ENCODE results near the gene ITGAX.

Gene ITGAX

GRCh38 chr16:31323959-31324629, 30.9 kb upstream of the ITGAX start:
- no peak overlapping the region for H3K27ac ChIP-seq (ENCODE audit: low read length)
- H3K4me3 ChIP-seq (ENCODE audit: low read length): no peak overlapping the region
- TF ChIP-seq EZH2phosphoT487 (IDR thresholded peaks at IDR 0.05; ENCODE audit: low read length) (no peak), CTCF (IDR thresholded peaks at IDR 0.05; ENCODE audit: low read length) (no peak), EZH2 (optimal IDR thresholded peaks at IDR 0.05; ENCODE audit: low read depth, low read length) (no peak)
- DNase-seq: no peak
- no peaks in the 10 kb centered on the region for H3K36me3 ChIP-seq (replicated peaks; ENCODE audit: insufficient read depth, low read length)
- H3K4me1 ChIP-seq (ENCODE audit: low read length): no peaks in the 10 kb centered on the region
- no peaks in the 10 kb centered on the region for H4K20me1 ChIP-seq (ENCODE audit: insufficient read depth, low read length)
- H3K9me3 ChIP-seq (replicated peaks; ENCODE audit: insufficient read depth, low read length): no peaks in the 10 kb centered on the region
- H3K79me2 ChIP-seq (ENCODE audit: low read length): no peaks in the 10 kb centered on the region
- H3F3A ChIP-seq (ENCODE audit: insufficient read depth, low read length): no peaks in the 10 kb centered on the region
- H2AFZ ChIP-seq (ENCODE audit: low read length): no peak overlapping the region
- H3K9me2 ChIP-seq (replicated peaks; ENCODE audit: insufficient read depth, low read length): no peaks in the 10 kb centered on the region
- no peak overlapping the region for H3K9ac ChIP-seq (ENCODE audit: low read length)
- no peak overlapping the region for H3K4me2 ChIP-seq (ENCODE audit: low read depth, low read length)
- peaks cover 17% of the 10 kb centered on the region for H3K27me3 ChIP-seq (replicated peaks; ENCODE audit: insufficient read depth, low read length)

- no peaks in the 10 kb centered on the region for H3K36me3 ChIP-seq (replicated peaks; ENCODE audit: insufficient read depth, low read length)
- TF ChIP-seq EZH2phosphoT487 (IDR thresholded peaks at IDR 0.05; ENCODE audit: low read length): no peak
- no peak for TF ChIP-seq CTCF (IDR thresholded peaks at IDR 0.05; ENCODE audit: low read length)
- TF ChIP-seq EZH2 (optimal IDR thresholded peaks at IDR 0.05; ENCODE audit: low read depth, low read length): no peak
- H3K79me2 ChIP-seq (ENCODE audit: low read length): no peaks in the 10 kb centered on the region
- no peak overlapping the region for H3K4me3 ChIP-seq (ENCODE audit: low read length)
- H3K27me3 ChIP-seq (replicated peaks; ENCODE audit: insufficient read depth, low read length): peaks cover 28% of the 10 kb centered on the region
- no peak for DNase-seq
- no peak overlapping the region for H3K9ac ChIP-seq (ENCODE audit: low read length)
- no peaks in the 10 kb centered on the region for H3K9me2 ChIP-seq (replicated peaks; ENCODE audit: insufficient read depth, low read length)
- H3K4me2 ChIP-seq (ENCODE audit: low read depth, low read length): no peak overlapping the region
- no peaks in the 10 kb centered on the region for H3F3A ChIP-seq (ENCODE audit: insufficient read depth, low read length)
- no peaks in the 10 kb centered on the region for H4K20me1 ChIP-seq (ENCODE audit: insufficient read depth, low read length)
- H3K9me3 ChIP-seq (replicated peaks; ENCODE audit: insufficient read depth, low read length): no peaks in the 10 kb centered on the region
- no peaks in the 10 kb centered on the region for H3K4me1 ChIP-seq (ENCODE audit: low read length)
- no peak overlapping the region for H3K27ac ChIP-seq (ENCODE audit: low read length)
- no peak overlapping the region for H2AFZ ChIP-seq (ENCODE audit: low read length)
Observed at GRCh38 chr16:31325171-31325570, 29.8 kb upstream of the ITGAX start.

- H4K20me1 ChIP-seq (ENCODE audit: insufficient read depth, low read length): no peaks in the 10 kb centered on the region
- DNase-seq: no peak
- H3K79me2 ChIP-seq (ENCODE audit: low read length): no peaks in the 10 kb centered on the region
- no peaks in the 10 kb centered on the region for H3K4me1 ChIP-seq (ENCODE audit: low read length)
- H3K9me3 ChIP-seq (replicated peaks; ENCODE audit: insufficient read depth, low read length): no peaks in the 10 kb centered on the region
- H2AFZ ChIP-seq (ENCODE audit: low read length): no peak overlapping the region
- no peaks in the 10 kb centered on the region for H3K36me3 ChIP-seq (replicated peaks; ENCODE audit: insufficient read depth, low read length)
- H3K27ac ChIP-seq (ENCODE audit: low read length): no peak overlapping the region
- no peaks in the 10 kb centered on the region for H3K9me2 ChIP-seq (replicated peaks; ENCODE audit: insufficient read depth, low read length)
- TF ChIP-seq EZH2 (optimal IDR thresholded peaks at IDR 0.05; ENCODE audit: low read depth, low read length) (no peak), CTCF (IDR thresholded peaks at IDR 0.05; ENCODE audit: low read length) (no peak), EZH2phosphoT487 (IDR thresholded peaks at IDR 0.05; ENCODE audit: low read length) (no peak)
- peaks cover 52% of the 10 kb centered on the region for H3K27me3 ChIP-seq (replicated peaks; ENCODE audit: insufficient read depth, low read length)
- H3K4me2 ChIP-seq (ENCODE audit: low read depth, low read length): no peak overlapping the region
- H3K4me3 ChIP-seq (ENCODE audit: low read length): no peak overlapping the region
- no peaks in the 10 kb centered on the region for H3F3A ChIP-seq (ENCODE audit: insufficient read depth, low read length)
- H3K9ac ChIP-seq (ENCODE audit: low read length): no peak overlapping the region
Observed at GRCh38 chr16:31327646-31328225, 27.2 kb upstream of the ITGAX start.
